Peyer's patch (tissue), 4 donors: ENCODE measurements around the gene ZBTB16. TPM values are rescaled to one million over a fixed set of nuclear protein-coding genes. Genes with fewer than 3 reads are reported as not detected.

Experiments used
- DNase-seq, 3 donors: peaks; one replicate each; pipeline ENCODE4 v3.0.0-alpha.2; 2017 to 2019
- H3K27ac ChIP-seq, 4 donors: fragments of 200-600 bp; sonication (generic); one replicate each; pipeline ENCODE4 v1.5.1; 2016 to 2019
- H3K27me3 ChIP-seq, 2 donors: fragments of 200-600 bp; sonication (generic); one replicate each; pipeline ENCODE4 v1.5.1; 2019
- H3K36me3 ChIP-seq, 3 donors: fragments of 200-600 bp; sonication (generic); one replicate each; pipeline ENCODE4 v1.5.1; 2016 to 2019
- H3K4me1 ChIP-seq, 4 donors: fragments of 200-600 bp; sonication (generic); one replicate each; pipeline ENCODE4 v1.5.1; 2016 to 2019
- H3K4me3 ChIP-seq, 4 donors: fragments of 200-600 bp; sonication (generic); 1 replicate in 3 of 4; 2 replicates in 1 of 4; pipeline ENCODE4 v1.5.1; 2016 to 2019; ENCODE audit warnings: mild to moderate bottlenecking in 1 of 4
- H3K9me3 ChIP-seq, 4 donors: fragments of 200-600 bp; sonication (generic); one replicate each; pipeline ENCODE4 v1.5.1; 2016 to 2019; ENCODE audit warnings: mild to moderate bottlenecking in 1 of 4
- CTCF ChIP-seq, 6 experiments: fragments of 450-650 bp in 4 of 6; fragments of 200-600 bp in 2 of 6; sonication (generic) in 1 of 6; IDR thresholded peaks; one replicate each; pipeline ENCODE4 v1.5.1; 2017 to 2019; ENCODE audit warnings: antibody characterized with exemption in 6 of 6, mild to moderate bottlenecking in 3 of 6, moderate library complexity in 1 of 6
- POLR2A ChIP-seq, 2 donors: fragments of 450-650 bp; IDR thresholded peaks; one replicate each; pipeline ENCODE4 v1.5.1; 2017; ENCODE audit warnings: antibody characterized with exemption in 2 of 2, mild to moderate bottlenecking in 2 of 2, moderate library complexity in 2 of 2
- total RNA-seq, 4 donors: library from RNA; depleted of rRNA; stranded (reverse); fragments of >200 nt; gene quantifications; one replicate each; pipeline ENCODE4 v1.1.0, GENCODE V29; 2016

Gene ZBTB16
- total RNA-seq, 4 donors from 2014 or later, result 84.8 to 257 (median 155) TPM

GRCh38 chr11:114156131-114156581 is 96.6 kb downstream of the ZBTB16 start:
- no peak for DNase-seq
- H3K4me1 ChIP-seq, result peaks cover 14 to 69% (median 22%) of the 10 kb centered on the region in 4 donors
- TF ChIP-seq POLR2A (IDR thresholded peaks at IDR 0.05) (no peak), CTCF (IDR thresholded peaks at IDR 0.05) (no peak)
- peaks cover 0 to 29% (median 0%) of the 10 kb centered on the region in 3 donors for H3K36me3 ChIP-seq
- H3K9me3 ChIP-seq, result no peaks in the 10 kb centered on the region
- H3K4me3 ChIP-seq, result no peak overlapping the region
- no peaks in the 10 kb centered on the region for H3K27me3 ChIP-seq
- peak overlapping the region; percentile 50 to 95 (median 72) for H3K27ac ChIP-seq

DNA sequence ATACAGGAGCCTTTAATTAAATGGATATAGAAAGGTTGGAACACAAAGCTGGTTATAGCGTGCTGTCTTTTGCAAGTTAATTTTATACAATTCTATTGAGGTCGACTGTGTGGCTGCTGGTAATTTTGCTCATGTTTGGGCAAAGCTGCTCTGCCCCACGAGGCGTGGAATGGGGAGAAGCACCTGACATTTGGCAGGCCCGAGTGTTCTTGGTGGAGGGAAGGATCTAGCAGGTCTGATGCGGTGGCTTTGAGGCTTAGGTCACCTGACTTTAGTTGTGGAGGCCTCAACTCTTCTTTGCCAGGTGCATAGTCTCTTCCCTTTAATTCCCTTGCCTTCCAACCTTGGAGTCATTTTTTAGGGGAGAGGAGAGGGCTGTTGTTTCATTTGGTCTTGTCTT is 97.3 kb downstream of the ZBTB16 start:
- Histone ChIP-seq H3K27ac (peak overlapping the region; percentile 50 to 95 (median 72)), H3K36me3 (peaks cover 0 to 29% (median 0%) of the 10 kb centered on the region in 3 donors), H3K9me3 (no peaks in the 10 kb centered on the region), H3K4me3 (no peak overlapping the region), H3K27me3 (no peaks in the 10 kb centered on the region), H3K4me1 (peaks cover 14 to 75% (median 28%) of the 10 kb centered on the region in 4 donors)
- DNase-seq, result no peak
- no peak for TF ChIP-seq CTCF (IDR thresholded peaks at IDR 0.05)
- TF ChIP-seq POLR2A (IDR thresholded peaks at IDR 0.05), result no peak

DNA sequence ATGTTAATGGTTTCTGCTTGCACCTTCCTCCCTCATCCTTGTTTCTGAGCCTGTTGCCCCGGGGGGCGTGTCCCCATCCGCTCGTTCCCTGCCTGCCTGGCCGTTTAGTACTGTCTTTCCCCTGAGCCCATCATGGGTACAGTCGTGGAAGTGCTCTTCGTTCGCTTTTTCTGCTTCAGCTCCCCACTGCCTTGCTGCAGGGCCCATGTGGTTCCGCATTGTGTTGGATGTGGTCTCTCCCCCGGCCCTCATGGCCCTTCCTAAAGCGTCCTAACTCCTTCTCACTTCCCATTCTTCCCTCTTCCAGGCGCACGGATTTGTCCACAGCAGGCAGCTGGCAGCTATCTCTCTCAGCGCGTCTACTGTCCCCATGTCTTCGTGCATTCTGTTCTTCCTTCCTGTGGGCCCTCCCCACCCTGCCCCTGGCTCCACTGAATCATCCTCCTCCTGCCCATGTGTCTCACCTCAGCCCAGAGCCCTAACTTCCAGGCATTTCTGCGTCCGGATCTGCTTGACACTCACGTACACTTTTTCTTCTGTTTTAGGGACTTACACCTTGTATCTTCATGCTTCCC is 98.1 kb downstream of the ZBTB16 start:
- no peak overlapping the region for H3K4me3 ChIP-seq
- peak overlapping the region; percentile 19 to 97 (median 86) for H3K27ac ChIP-seq

DNA sequence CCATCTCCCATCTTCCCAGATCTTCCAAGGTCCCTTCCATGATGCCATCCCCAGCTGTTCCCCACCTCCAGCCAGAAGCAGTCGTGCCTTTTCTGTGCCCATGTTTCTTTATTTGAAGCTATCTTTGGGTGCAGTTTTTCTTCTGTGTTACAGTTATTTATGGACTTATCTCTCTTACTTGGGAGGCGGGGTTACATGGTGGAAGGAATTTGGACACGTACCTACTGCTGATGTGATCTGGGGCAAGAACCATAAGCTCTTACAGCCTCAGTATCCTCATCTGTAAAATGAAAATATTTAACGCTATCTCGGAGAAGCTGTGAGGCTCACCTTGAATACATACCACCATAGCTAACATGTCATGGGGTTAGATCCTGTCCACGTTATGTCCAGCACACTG is 98.9 kb downstream of the ZBTB16 start:
- no peaks in the 10 kb centered on the region for H3K27me3 ChIP-seq
- H3K4me3 ChIP-seq, result no peak overlapping the region
- H3K4me1 ChIP-seq, result peaks cover 14 to 78% (median 39%) of the 10 kb centered on the region in 4 donors
- DNase-seq, result no peak
- H3K9me3 ChIP-seq, result no peaks in the 10 kb centered on the region
- peak overlapping the region; percentile 77 to 97 (median 92) for H3K27ac ChIP-seq
- peaks cover 0 to 29% (median 0%) of the 10 kb centered on the region in 3 donors for H3K36me3 ChIP-seq
- TF ChIP-seq CTCF (IDR thresholded peaks at IDR 0.05) (no peak), POLR2A (IDR thresholded peaks at IDR 0.05) (no peak)

More for the DNA sequence above, 98.1 kb downstream of the ZBTB16 start:
- TF ChIP-seq CTCF (IDR thresholded peaks at IDR 0.05) (no peak), POLR2A (IDR thresholded peaks at IDR 0.05) (no peak)
- H3K36me3 ChIP-seq, result peaks cover 0 to 29% (median 0%) of the 10 kb centered on the region in 3 donors
- H3K9me3 ChIP-seq, result no peaks in the 10 kb centered on the region
- DNase-seq, result no peak
- no peaks in the 10 kb centered on the region for H3K27me3 ChIP-seq
- peaks cover 14 to 82% (median 35%) of the 10 kb centered on the region in 4 donors for H3K4me1 ChIP-seq

- Histone ChIP-seq H3K36me3 (peaks cover 0 to 29% (median 0%) of the 10 kb centered on the region in 3 donors), H3K9me3 (no peaks in the 10 kb centered on the region), H3K4me1 (peaks cover 14 to 78% (median 42%) of the 10 kb centered on the region in 4 donors), H3K4me3 (no peak overlapping the region), H3K27me3 (no peaks in the 10 kb centered on the region), H3K27ac (peak overlapping the region; percentile 77 to 97 (median 92))
- DNase-seq, result no peak
- no peak for TF ChIP-seq POLR2A (IDR thresholded peaks at IDR 0.05)
- no peak for TF ChIP-seq CTCF (IDR thresholded peaks at IDR 0.05)
These were observed 99.4 kb downstream of the ZBTB16 start for GRCh38 chr11:114158886-114159285.
